Lower lobe of right lung (tissue), 2 donors: ENCODE measurements around the gene DPYD. TPM values are rescaled to one million over a fixed set of nuclear protein-coding genes. Genes with fewer than 3 reads are reported as not detected.
"Not testable (repeated sequence)": the region's sequence is repeated elsewhere in the genome, so short reads cannot be mapped to it uniquely, and the experiment has no call there.

Source experiments
- ATAC-seq, 2 donors: fragments of 200-7000 bp; cut with Tn5 transposase; one replicate each; pipeline ENCODE4 v1.9.1; 2020 to 2022; ENCODE audit warnings: mild to moderate bottlenecking in 2 of 2, moderate library complexity in 2 of 2
- DNase-seq: peaks from one replicate; pipeline ENCODE4 v3.0.0-alpha.2; 2020
- H3K27ac ChIP-seq: fragments of 200-600 bp; one replicate; pipeline ENCODE4 v1.8.0; 2022
- H3K27me3 ChIP-seq: fragments of 200-600 bp; one replicate; pipeline ENCODE4 v1.8.0; 2022; ENCODE audit warnings: low read depth
- H3K36me3 ChIP-seq: fragments of 200-600 bp; one replicate; pipeline ENCODE4 v1.8.0; 2022; ENCODE audit warnings: mild to moderate bottlenecking
- H3K4me1 ChIP-seq: fragments of 200-600 bp; one replicate; pipeline ENCODE4 v1.8.0; 2022
- H3K4me3 ChIP-seq: fragments of 200-600 bp; one replicate; pipeline ENCODE4 v1.8.0; 2022; ENCODE audit warnings: mild to moderate bottlenecking
- H3K9me3 ChIP-seq: fragments of 200-600 bp; one replicate; pipeline ENCODE4 v1.8.0; 2022
- CTCF ChIP-seq: fragments of 200-600 bp; IDR thresholded peaks from one replicate; pipeline ENCODE4 v1.8.0; 2022; ENCODE audit warnings: antibody characterized with exemption, mild to moderate bottlenecking
- intact Hi-C: fragments of 100-400 bp; cut with DNase I; formaldehyde crosslinking; loops from one replicate; pipeline ENCODE4 v1.11.0; 2022
- total RNA-seq: library from RNA; stranded (reverse); fragmentation: NEBNext Ultra II Directional; extraction: Animal tissue kit (Norgen Biotek cat#: 25700); gene quantifications from one replicate; pipeline ENCODE4 v1.2.1, GENCODE V29; 2021
- donor health status: DM: no; HTN: yes; CAD: no; lungs with severe emphysema.

DPYD gene
- total RNA-seq, 1 donor from 2014 or later, result 91.9 TPM

GRCh38 chr1:97356309-97356708 lies 564.5 kb downstream of the DPYD start:
- Histone ChIP-seq H3K27ac (no peak overlapping the region), H3K27me3 (no peaks in the 10 kb centered on the region), H3K36me3 (no peaks in the 10 kb centered on the region), H3K9me3 (no peaks in the 10 kb centered on the region), H3K4me1 (no peaks in the 10 kb centered on the region), H3K4me3 (no peak overlapping the region)
- no peak for TF ChIP-seq CTCF
- intact Hi-C loops, result no loop called here
- DNase-seq (no peak), ATAC-seq (no peak)

GRCh38 chr1:97352936-97353382 lies 567.9 kb downstream of the DPYD start:
- Histone ChIP-seq H3K27me3 (no peaks in the 10 kb centered on the region), H3K36me3 (no peaks in the 10 kb centered on the region), H3K9me3 (no peaks in the 10 kb centered on the region), H3K4me3 (no peak overlapping the region), H3K4me1 (no peaks in the 10 kb centered on the region), H3K27ac (no peak overlapping the region)
- intact Hi-C loops, result no loop called here
- no peak for TF ChIP-seq CTCF
- DNase-seq (no peak), ATAC-seq (no peak)

GRCh38 chr1:97351846-97352245 lies 569.0 kb downstream of the DPYD start:
- Histone ChIP-seq H3K4me3 (no peak overlapping the region), H3K27ac (no peak overlapping the region), H3K27me3 (no peaks in the 10 kb centered on the region), H3K4me1 (no peaks in the 10 kb centered on the region), H3K36me3 (no peaks in the 10 kb centered on the region), H3K9me3 (no peaks in the 10 kb centered on the region)
- DNase-seq (no peak), ATAC-seq (no peak)
- intact Hi-C loops, result no loop called here
- TF ChIP-seq CTCF, result no peak

GRCh38 chr1:97350662-97351061 lies 570.2 kb downstream of the DPYD start:
- Histone ChIP-seq H3K4me3 (no peak overlapping the region), H3K4me1 (no peaks in the 10 kb centered on the region), H3K27ac (no peak overlapping the region), H3K36me3 (no peaks in the 10 kb centered on the region), H3K27me3 (no peaks in the 10 kb centered on the region), H3K9me3 (no peaks in the 10 kb centered on the region)
- ATAC-seq (no peak), DNase-seq (no peak)
- TF ChIP-seq CTCF, result no peak
- intact Hi-C loops, result no loop called here

GRCh38 chr1:97350241-97350640 lies 570.6 kb downstream of the DPYD start:
- Histone ChIP-seq H3K36me3 (no peaks in the 10 kb centered on the region), H3K27ac (no peak overlapping the region), H3K9me3 (no peaks in the 10 kb centered on the region), H3K27me3 (no peaks in the 10 kb centered on the region), H3K4me1 (no peaks in the 10 kb centered on the region), H3K4me3 (no peak overlapping the region)
- DNase-seq (no peak), ATAC-seq (no peak)
- intact Hi-C loops, result no loop called here
- no peak for TF ChIP-seq CTCF

- H3K27ac ChIP-seq, H3K9me3 ChIP-seq, H3K27me3 ChIP-seq, H3K4me3 ChIP-seq, DNase-seq, intact Hi-C loops, H3K36me3 ChIP-seq, ATAC-seq, H3K4me1 ChIP-seq: not testable (repeated sequence)
Observed at GRCh38 chr1:97349794-97350193, 571.0 kb downstream of the DPYD start.
